ENCODE measurements around the gene CCDC146. TPM values are rescaled to one million over a fixed set of nuclear protein-coding genes. Genes with fewer than 3 reads are reported as not detected.

CCDC146 gene
- total and polyA plus RNA-seq, 10 of the 15 experiments (the other 5 are each of a cell fraction or from before 2014, with no cell fraction given), result 0.28 to 5.3 (median 1.3) TPM

DNA sequence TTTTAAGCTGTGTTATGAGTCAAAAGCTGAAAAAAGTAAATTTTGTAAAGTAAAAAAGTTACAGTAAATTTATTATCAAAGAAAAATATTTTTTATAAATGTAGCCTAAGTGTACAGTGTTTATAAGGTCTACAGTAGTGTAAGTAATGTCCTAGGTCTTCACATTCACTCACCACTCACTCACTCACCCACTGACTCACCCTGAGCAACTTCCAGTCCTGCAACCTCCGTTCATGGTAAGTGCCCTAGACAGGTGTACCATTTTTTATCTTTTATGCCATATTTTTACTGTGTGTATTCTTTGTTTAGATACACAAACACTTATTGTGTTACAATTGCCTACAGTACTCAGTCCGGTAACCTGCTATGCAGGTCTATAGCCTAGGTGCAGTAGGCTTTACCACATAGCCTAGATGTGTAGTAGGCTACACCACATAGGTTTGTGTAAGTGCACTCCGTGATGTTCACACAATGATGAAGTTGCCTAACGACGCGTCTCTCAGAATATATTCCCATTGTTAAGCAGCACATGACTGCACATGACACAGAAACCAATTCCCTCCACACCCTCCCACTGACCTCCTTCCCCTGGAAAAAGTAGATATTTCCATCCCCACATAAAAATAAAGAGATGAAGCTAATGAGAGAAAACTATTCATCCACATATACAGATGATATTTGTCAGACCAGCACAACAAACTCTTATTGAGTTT is 122.0 kb downstream of the CCDC146 start:
- POLR2A ChIA-PET, result interaction anchor here (0.6 kb wide), 1 partner anchor 19 kb away, joined by 3 read pairs; no protein-coding TSS in a partner anchor

More for the DNA sequence above, 122.0 kb downstream of the CCDC146 start:
- H3K36me3 ChIP-seq (ENCODE audit: control insufficient read depth in 2 of 2, insufficient read depth in 2 of 2, low read length in 1 of 2), result no peaks in the 10 kb centered on the region
- H3K9ac ChIP-seq (ENCODE audit: control insufficient read depth, insufficient read depth, low read length), result no peak overlapping the region
- intact Hi-C loops (cut with micrococcal nuclease; ENCODE audit: unreplicated experiment), result no loop called here
- in situ Hi-C loops (cut with MboI), result no loop called here
- ChIA-PET RAD21 (ENCODE audit: unreplicated experiment) (interaction anchor here (0.7 to 6.3 kb wide), 6 partner anchors 9 to 122 kb away, joined by 3 to 87 read pairs (median 4); partner anchors contain the start of genes CCDC146 and FGL2), SMC1A (ENCODE audit: uncharacterized antibody, unreplicated experiment) (interaction anchor here (0.7 to 6.3 kb wide), 6 partner anchors 10 to 122 kb away, joined by 3 to 124 read pairs (median 6); partner anchors contain the start of genes CCDC146 and FGL2), CTCF (interaction anchor here (1.0 to 7.1 kb wide), 6 partner anchors 11 to 132 kb away, joined by 3 to 88 read pairs (median 13); partner anchors contain the start of gene FGL2)
- no peak overlapping the region for H3K4me2 ChIP-seq (ENCODE audit: control insufficient read depth, insufficient read depth)
- ATAC-seq, result no peak
- peaks cover 2% of the 10 kb centered on the region for H3K4me1 ChIP-seq (ENCODE audit: control insufficient read depth, insufficient read depth, low read length)
- no peak for DNase-seq (ENCODE audit: low read depth, low spot score)
- no peaks in the 10 kb centered on the region for H3K27me3 ChIP-seq (replicated peaks in 1 of 2; ENCODE audit: control insufficient read depth in 2 of 2, insufficient read depth in 2 of 2, low read length in 1 of 2)
- no peak overlapping the region for H3K27ac ChIP-seq (ENCODE audit: control insufficient read depth, insufficient read depth)
- no peaks in the 10 kb centered on the region for H4K20me1 ChIP-seq (ENCODE audit: control insufficient read depth, insufficient read depth)
- BruUV-seq (replicated peaks), result no TSS peak
- no peaks in the 10 kb centered on the region for H3K79me2 ChIP-seq (ENCODE audit: control insufficient read depth, insufficient read depth, low read length)
- H3K4me3 ChIP-seq, result no peak overlapping the region
- TF ChIP-seq CHD1 (IDR thresholded peaks at IDR 0.05; ENCODE audit: low read depth, low read length) (no peak), MYB (IDR thresholded peaks at IDR 0.05; ENCODE audit: borderline replicate concordance, low read depth, low read length) (no peak), IKZF1 (conservative IDR thresholded peaks at IDR 0.05) (no peak), ZNF24 (IDR thresholded peaks at IDR 0.05) (no peak), NFYB (IDR thresholded peaks at IDR 0.05; ENCODE audit: insufficient read depth, low read depth, low read length) (no peak), HDAC2 (IDR thresholded peaks at IDR 0.05) (no peak), RFX5 (IDR thresholded peaks at IDR 0.05; ENCODE audit: low read depth, low read length) (no peak), RAD51 (IDR thresholded peaks at IDR 0.05) (no peak), CEBPB (IDR thresholded peaks at IDR 0.05; ENCODE audit: borderline replicate concordance in 1 of 2, low read depth in 2 of 2, low read length in 2 of 2) (no peak), FOXM1 (IDR thresholded peaks at IDR 0.05; ENCODE audit: low read depth, low read length) (no peak), PAX5 (IDR thresholded peaks at IDR 0.05; ENCODE audit: borderline replicate concordance, low read depth, low read length) (no peak)
- TF ChIP-seq, protein P1, sequence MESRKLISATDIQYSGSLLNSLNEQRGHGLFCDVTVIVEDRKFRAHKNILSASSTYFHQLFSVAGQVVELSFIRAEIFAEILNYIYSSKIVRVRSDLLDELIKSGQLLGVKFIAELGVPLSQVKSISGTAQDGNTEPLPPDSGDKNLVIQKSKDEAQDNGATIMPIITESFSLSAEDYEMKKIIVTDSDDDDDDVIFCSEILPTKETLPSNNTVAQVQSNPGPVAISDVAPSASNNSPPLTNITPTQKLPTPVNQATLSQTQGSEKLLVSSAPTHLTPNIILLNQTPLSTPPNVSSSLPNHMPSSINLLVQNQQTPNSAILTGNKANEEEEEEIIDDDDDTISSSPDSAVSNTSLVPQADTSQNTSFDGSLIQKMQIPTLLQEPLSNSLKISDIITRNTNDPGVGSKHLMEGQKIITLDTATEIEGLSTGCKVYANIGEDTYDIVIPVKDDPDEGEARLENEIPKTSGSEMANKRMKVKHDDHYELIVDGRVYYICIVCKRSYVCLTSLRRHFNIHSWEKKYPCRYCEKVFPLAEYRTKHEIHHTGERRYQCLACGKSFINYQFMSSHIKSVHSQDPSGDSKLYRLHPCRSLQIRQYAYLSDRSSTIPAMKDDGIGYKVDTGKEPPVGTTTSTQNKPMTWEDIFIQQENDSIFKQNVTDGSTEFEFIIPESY (IDR thresholded peaks at IDR 0.05), result no peak
- TF ChIP-seq, protein P2, sequence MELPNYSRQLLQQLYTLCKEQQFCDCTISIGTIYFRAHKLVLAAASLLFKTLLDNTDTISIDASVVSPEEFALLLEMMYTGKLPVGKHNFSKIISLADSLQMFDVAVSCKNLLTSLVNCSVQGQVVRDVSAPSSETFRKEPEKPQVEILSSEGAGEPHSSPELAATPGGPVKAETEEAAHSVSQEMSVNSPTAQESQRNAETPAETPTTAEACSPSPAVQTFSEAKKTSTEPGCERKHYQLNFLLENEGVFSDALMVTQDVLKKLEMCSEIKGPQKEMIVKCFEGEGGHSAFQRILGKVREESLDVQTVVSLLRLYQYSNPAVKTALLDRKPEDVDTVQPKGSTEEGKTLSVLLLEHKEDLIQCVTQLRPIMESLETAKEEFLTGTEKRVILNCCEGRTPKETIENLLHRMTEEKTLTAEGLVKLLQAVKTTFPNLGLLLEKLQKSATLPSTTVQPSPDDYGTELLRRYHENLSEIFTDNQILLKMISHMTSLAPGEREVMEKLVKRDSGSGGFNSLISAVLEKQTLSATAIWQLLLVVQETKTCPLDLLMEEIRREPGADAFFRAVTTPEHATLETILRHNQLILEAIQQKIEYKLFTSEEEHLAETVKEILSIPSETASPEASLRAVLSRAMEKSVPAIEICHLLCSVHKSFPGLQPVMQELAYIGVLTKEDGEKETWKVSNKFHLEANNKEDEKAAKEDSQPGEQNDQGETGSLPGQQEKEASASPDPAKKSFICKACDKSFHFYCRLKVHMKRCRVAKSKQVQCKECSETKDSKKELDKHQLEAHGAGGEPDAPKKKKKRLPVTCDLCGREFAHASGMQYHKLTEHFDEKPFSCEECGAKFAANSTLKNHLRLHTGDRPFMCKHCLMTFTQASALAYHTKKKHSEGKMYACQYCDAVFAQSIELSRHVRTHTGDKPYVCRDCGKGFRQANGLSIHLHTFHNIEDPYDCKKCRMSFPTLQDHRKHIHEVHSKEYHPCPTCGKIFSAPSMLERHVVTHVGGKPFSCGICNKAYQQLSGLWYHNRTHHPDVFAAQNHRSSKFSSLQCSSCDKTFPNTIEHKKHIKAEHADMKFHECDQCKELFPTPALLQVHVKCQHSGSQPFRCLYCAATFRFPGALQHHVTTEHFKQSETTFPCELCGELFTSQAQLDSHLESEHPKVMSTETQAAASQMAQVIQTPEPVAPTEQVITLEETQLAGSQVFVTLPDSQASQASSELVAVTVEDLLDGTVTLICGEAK (IDR thresholded peaks at IDR 0.05; ENCODE audit: borderline replicate concordance), result no peak
- TF ChIP-seq, protein P3, sequence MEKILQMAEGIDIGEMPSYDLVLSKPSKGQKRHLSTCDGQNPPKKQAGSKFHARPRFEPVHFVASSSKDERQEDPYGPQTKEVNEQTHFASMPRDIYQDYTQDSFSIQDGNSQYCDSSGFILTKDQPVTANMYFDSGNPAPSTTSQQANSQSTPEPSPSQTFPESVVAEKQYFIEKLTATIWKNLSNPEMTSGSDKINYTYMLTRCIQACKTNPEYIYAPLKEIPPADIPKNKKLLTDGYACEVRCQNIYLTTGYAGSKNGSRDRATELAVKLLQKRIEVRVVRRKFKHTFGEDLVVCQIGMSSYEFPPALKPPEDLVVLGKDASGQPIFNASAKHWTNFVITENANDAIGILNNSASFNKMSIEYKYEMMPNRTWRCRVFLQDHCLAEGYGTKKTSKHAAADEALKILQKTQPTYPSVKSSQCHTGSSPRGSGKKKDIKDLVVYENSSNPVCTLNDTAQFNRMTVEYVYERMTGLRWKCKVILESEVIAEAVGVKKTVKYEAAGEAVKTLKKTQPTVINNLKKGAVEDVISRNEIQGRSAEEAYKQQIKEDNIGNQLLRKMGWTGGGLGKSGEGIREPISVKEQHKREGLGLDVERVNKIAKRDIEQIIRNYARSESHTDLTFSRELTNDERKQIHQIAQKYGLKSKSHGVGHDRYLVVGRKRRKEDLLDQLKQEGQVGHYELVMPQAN (conservative IDR thresholded peaks at IDR 0.05), result no peak
- H3K9me3 ChIP-seq (replicated peaks; ENCODE audit: control insufficient read depth, insufficient read depth, low read length), result no peaks in the 10 kb centered on the region
- H2AFZ ChIP-seq (ENCODE audit: control insufficient read depth, low read depth, low read length), result no peak overlapping the region
- WGBS (ENCODE audit: insufficient coverage, insufficient replicate concordance, low lambda C conversion rate, missing lambda C conversion rate), result 98% methylated on average over 6 of the region's 6 CpGs
- no peak for FAIRE-seq

Data from GM12878 (cell line).